ENCODE measurements around the gene SLC22A4. TPM values are rescaled to one million over a fixed set of nuclear protein-coding genes. Genes with fewer than 3 reads are reported as not detected.

Gene SLC22A4
- total and polyA plus RNA-seq, 9 donors: 0.72 to 7.7 (median 2.3) TPM

GRCh38 chr5:132387640-132388117, 93.5 kb downstream of the SLC22A4 start:
- intact Hi-C loops (cut with DNase I): loop anchor here (2.0 to 10.0 kb wide), 6 partner anchors 23 to 437 kb away; no protein-coding TSS in a partner anchor
- WGBS, 3 donors: 4 to 10% (median 8%) methylated on average over 4 of the region's 4 CpGs
- peak overlapping the region; percentile 11 for H3K4me3 ChIP-seq
- peak; percentile 56 to 81 (median 63) for DNase-seq
- TF ChIP-seq CTCF (IDR thresholded peaks at IDR 0.05) (no peak), POLR2A (IDR thresholded peaks at IDR 0.05) (peak; percentile 16), EP300 (IDR thresholded peaks at IDR 0.05) (no peak)
- H3K27ac ChIP-seq: peak overlapping the region; percentile 48 to 87
- no peaks in the 10 kb centered on the region for H3K36me3 ChIP-seq
- no peaks in the 10 kb centered on the region for H3K9me3 ChIP-seq
- H3K4me1 ChIP-seq (ENCODE audit: insufficient read depth): peaks cover 26% of the 10 kb centered on the region
- no peaks in the 10 kb centered on the region for H3K27me3 ChIP-seq

- DNase-seq: peak; percentile 71 to 85 (median 75)
- peaks cover 26% of the 10 kb centered on the region for H3K4me1 ChIP-seq (ENCODE audit: insufficient read depth)
- WGBS, 3 donors: 15 to 24% (median 15%) methylated on average over 8 of the region's 8 CpGs
Observed at GRCh38 chr5:132388244-132389050, 94.3 kb downstream of the SLC22A4 start.

GRCh38 chr5:132389051-132389331, 94.8 kb downstream of the SLC22A4 start:
- DNase-seq: no peak
- Histone ChIP-seq H3K36me3 (no peaks in the 10 kb centered on the region), H3K9me3 (no peaks in the 10 kb centered on the region), H3K4me1 (ENCODE audit: insufficient read depth) (peaks cover 26% of the 10 kb centered on the region), H3K4me3 (no peak overlapping the region), H3K27me3 (no peaks in the 10 kb centered on the region), H3K27ac (peak overlapping the region; percentile 48 to 87)
- intact Hi-C loops (cut with DNase I): loop anchor here in 3 of 4 donors (2.0 to 10.0 kb wide), 5 partner anchors 22 to 436 kb away; no protein-coding TSS in a partner anchor
- TF ChIP-seq POLR2A (IDR thresholded peaks at IDR 0.05): no peak
- TF ChIP-seq EP300 (IDR thresholded peaks at IDR 0.05): no peak
- no peak for TF ChIP-seq CTCF (IDR thresholded peaks at IDR 0.05)
- 82 to 94% (median 94%) methylated on average over 1 of the region's 1 CpG for WGBS, 3 donors

More at GRCh38 chr5:132388244-132389050, 94.3 kb downstream of the SLC22A4 start:
- TF ChIP-seq CTCF (IDR thresholded peaks at IDR 0.05) (no peak), EP300 (IDR thresholded peaks at IDR 0.05) (no peak), POLR2A (IDR thresholded peaks at IDR 0.05) (no peak)
- peak overlapping the region; percentile 11 for H3K4me3 ChIP-seq
- intact Hi-C loops (cut with DNase I): loop anchor here in 3 of 4 donors (2.0 to 10.0 kb wide), 5 partner anchors 22 to 436 kb away; no protein-coding TSS in a partner anchor
- no peaks in the 10 kb centered on the region for H3K36me3 ChIP-seq
- no peaks in the 10 kb centered on the region for H3K27me3 ChIP-seq
- no peaks in the 10 kb centered on the region for H3K9me3 ChIP-seq
- peak overlapping the region; percentile 48 to 87 for H3K27ac ChIP-seq

GRCh38 chr5:132389585-132390286, 95.5 kb downstream of the SLC22A4 start:
- Histone ChIP-seq H3K36me3 (no peaks in the 10 kb centered on the region), H3K4me3 (no peak overlapping the region), H3K4me1 (ENCODE audit: insufficient read depth) (peaks cover 26% of the 10 kb centered on the region), H3K9me3 (no peaks in the 10 kb centered on the region), H3K27me3 (no peaks in the 10 kb centered on the region), H3K27ac (peak overlapping the region; percentile 48 to 87)
- peak; percentile 53 to 81 (median 62) for DNase-seq
- WGBS, 3 donors: 92 to 94% (median 93%) methylated on average over 10 of the region's 10 CpGs
- intact Hi-C loops (cut with DNase I): loop anchor here in 3 of 4 donors (2.0 to 10.0 kb wide), 5 partner anchors 21 to 435 kb away; no protein-coding TSS in a partner anchor
- TF ChIP-seq EP300 (IDR thresholded peaks at IDR 0.05): no peak
- TF ChIP-seq CTCF (IDR thresholded peaks at IDR 0.05): no peak
- no peak for TF ChIP-seq POLR2A (IDR thresholded peaks at IDR 0.05)

Measured in ovary (tissue), 9 donors.